OCI-LY7 (cell line): ENCODE measurements around the gene ARHGAP18. TPM values are rescaled to one million over a fixed set of nuclear protein-coding genes. Genes with fewer than 3 reads are reported as not detected.

ENCODE experiments used
- BruUV-seq: library from RNA; stranded (reverse); fragments of 400-500 nt; replicated peaks from 2 replicates; lab custom pipeline; 2021; lab: Mats Ljungman, UMichigan
- CTCF ChIA-PET: fragments of 300-600 bp; sonication (Branson Sonifier 250); formaldehyde crosslinking; loops from one replicate; lab custom pipeline; 2022; ENCODE audit warnings: antibody characterized with exemption; ENCODE audit not compliant: unreplicated experiment; lab: Charles Lee
- POLR2A ChIA-PET: fragments of 300-600 bp; sonication (Branson Sonifier 250); formaldehyde crosslinking; loops from one replicate; lab custom pipeline; 2022; ENCODE audit warnings: antibody characterized with exemption; lab: Charles Lee
- DNase-seq: peaks from one replicate; pipeline ENCODE4 v3.0.0-alpha.2; 2015; ENCODE audit warnings: low spot score
- H2AFZ ChIP-seq: fragments of 200-600 bp; sonication (generic), shearing (Covaris generic); 2 replicates; pipeline ENCODE4 v1.6.1; 2014; ENCODE audit warnings: mild to moderate bottlenecking, antibody characterized with exemption, low read length, moderate library complexity
- H3K27ac ChIP-seq: fragments of 200-600 bp; sonication (generic); 2 replicates; pipeline ENCODE4 v1.5.1; 2014; ENCODE audit warnings: mixed run types, low read depth, mild to moderate bottlenecking, moderate library complexity, low read length, inconsistent platforms; ENCODE audit not compliant: poor library complexity, severe bottlenecking
- H3K36me3 ChIP-seq: fragments of 200-600 bp; sonication (generic); 2 replicates; pipeline ENCODE4 v1.6.1; 2014; ENCODE audit warnings: mild to moderate bottlenecking, antibody characterized with exemption, low read length, moderate library complexity, mixed read lengths; ENCODE audit not compliant: insufficient read depth
- H3K4me1 ChIP-seq: fragments of 200-600 bp; sonication (generic); 2 replicates; pipeline ENCODE4 v1.5.1; 2014; ENCODE audit warnings: mild to moderate bottlenecking, low read length; ENCODE audit not compliant: insufficient read depth, poor library complexity, severe bottlenecking
- H3K4me2 ChIP-seq: fragments of 200-600 bp; sonication (generic); 2 replicates; pipeline ENCODE4 v1.6.1; 2014; ENCODE audit warnings: mild to moderate bottlenecking, low read length
- H3K4me3 ChIP-seq: fragments of 200-600 bp; sonication (generic); 2 replicates; pipeline ENCODE4 v1.5.1; 2014; ENCODE audit warnings: mild to moderate bottlenecking, low read depth, low read length; ENCODE audit not compliant: poor library complexity, severe bottlenecking
- H3K79me2 ChIP-seq: fragments of 200-600 bp; sonication (generic); 2 replicates; pipeline ENCODE4 v1.6.1; 2016; ENCODE audit warnings: low read depth, mild to moderate bottlenecking, low read length, moderate library complexity, mixed read lengths; ENCODE audit not compliant: insufficient read depth
- H3K9me2 ChIP-seq: fragments of 200-600 bp; sonication (generic); 2 replicates; pipeline ENCODE4 v1.6.1; 2016; ENCODE audit warnings: mild to moderate bottlenecking, low read length, mixed read lengths; ENCODE audit not compliant: insufficient read depth
- H3K9me3 ChIP-seq: fragments of 200-600 bp; sonication (generic); 2 replicates; pipeline ENCODE4 v1.6.1; 2014; ENCODE audit warnings: mild to moderate bottlenecking, mixed run types, low read length, mixed read lengths
- H4K20me1 ChIP-seq: fragments of 200-600 bp; sonication (generic); 2 replicates; pipeline ENCODE4 v1.6.1; 2014; ENCODE audit warnings: mild to moderate bottlenecking, antibody characterized with exemption, low read length, moderate library complexity, mixed read lengths; ENCODE audit not compliant: insufficient read depth
- CTCF ChIP-seq: fragments of 200-600 bp; sonication (generic); conservative IDR thresholded peaks from 2 replicates; pipeline ENCODE4 v1.5.1; 2014; ENCODE audit warnings: mild to moderate bottlenecking, antibody characterized with exemption, low read length, moderate library complexity, mixed read lengths
- EZH2phosphoT487 ChIP-seq: fragments of 200-600 bp; sonication (generic); IDR thresholded peaks from 2 replicates; pipeline ENCODE4 v1.6.1; 2018; ENCODE audit warnings: low read depth, borderline replicate concordance, mild to moderate bottlenecking, mixed run types, antibody characterized with exemption, low read length, moderate library complexity, mixed read lengths
- intact Hi-C: fragments of 100-400 bp; cut with micrococcal nuclease; formaldehyde crosslinking; loops from one replicate; pipeline ENCODE4 v1.10.0; 2022; ENCODE audit not compliant: unreplicated experiment
- total RNA-seq, 2 experiments: library from RNA; depleted of rRNA in 1 of 2; stranded (reverse); fragments of >200 nt in 1 of 2; shearing (Covaris generic) in 1 of 2; gene quantifications; 2 replicates each; pipeline ENCODE4 v1.2.3, GENCODE V29; 2014 to 2022

The ARHGAP18 gene
- total RNA-seq, 2 experiments from 2014 or later = 4.8 to 7.5 TPM

- TF ChIP-seq CTCF (no peak), EZH2phosphoT487 (no peak)
- no peak overlapping the region for H3K27ac ChIP-seq
- POLR2A ChIA-PET = no interaction called here
- no peak overlapping the region for H3K4me3 ChIP-seq
- intact Hi-C loops = no loop called here
- BruUV-seq = no TSS peak
- H3K4me2 ChIP-seq = no peak overlapping the region
- H3K9me3 ChIP-seq = no peaks in the 10 kb centered on the region
- CTCF ChIA-PET = no interaction called here
- H3K36me3 ChIP-seq = no peaks in the 10 kb centered on the region
- H2AFZ ChIP-seq = no peak overlapping the region
- H3K4me1 ChIP-seq = no peaks in the 10 kb centered on the region
- no peaks in the 10 kb centered on the region for H3K9me2 ChIP-seq
- H4K20me1 ChIP-seq = no peaks in the 10 kb centered on the region
- DNase-seq = no peak
- H3K79me2 ChIP-seq = no peaks in the 10 kb centered on the region
These were observed 97.5 kb downstream of the ARHGAP18 start for GRCh38 chr6:129612440-129612839.

GRCh38 chr6:129609635-129610034, 100.3 kb downstream of the ARHGAP18 start:
- Histone ChIP-seq H3K4me2 (no peak overlapping the region), H3K79me2 (no peaks in the 10 kb centered on the region), H3K4me1 (no peaks in the 10 kb centered on the region), H3K9me2 (no peaks in the 10 kb centered on the region), H4K20me1 (no peaks in the 10 kb centered on the region), H2AFZ (no peak overlapping the region), H3K36me3 (no peaks in the 10 kb centered on the region), H3K9me3 (no peaks in the 10 kb centered on the region), H3K4me3 (no peak overlapping the region), H3K27ac (no peak overlapping the region)
- no TSS peak for BruUV-seq
- TF ChIP-seq EZH2phosphoT487 = no peak
- TF ChIP-seq CTCF = no peak
- intact Hi-C loops = no loop called here
- ChIA-PET POLR2A (interaction anchor here (1.5 kb wide), 1 partner anchor 12 kb away, joined by 6 read pairs; no protein-coding TSS in a partner anchor), CTCF (no interaction called here)
- DNase-seq = no peak

GRCh38 chr6:129608886-129609537, 101.0 kb downstream of the ARHGAP18 start:
- H3K9me2 ChIP-seq = no peaks in the 10 kb centered on the region
- no peaks in the 10 kb centered on the region for H3K36me3 ChIP-seq
- H2AFZ ChIP-seq = no peak overlapping the region
- H3K4me2 ChIP-seq = no peak overlapping the region
- H4K20me1 ChIP-seq = no peaks in the 10 kb centered on the region
- TF ChIP-seq CTCF = no peak
- TF ChIP-seq EZH2phosphoT487 = no peak
- no peaks in the 10 kb centered on the region for H3K79me2 ChIP-seq
- intact Hi-C loops = no loop called here
- CTCF ChIA-PET = no interaction called here
- H3K4me3 ChIP-seq = no peak overlapping the region
- no peaks in the 10 kb centered on the region for H3K9me3 ChIP-seq
- BruUV-seq = no TSS peak
- DNase-seq = no peak
- H3K4me1 ChIP-seq = no peaks in the 10 kb centered on the region
- H3K27ac ChIP-seq = no peak overlapping the region
- POLR2A ChIA-PET = interaction anchor here (0.7 to 1.5 kb wide), 2 partner anchors 11 to 893 kb away, joined by 3 to 6 read pairs; no protein-coding TSS in a partner anchor
